ENCODE measurements around the gene CRACR2A.

- TF ChIP-seq CTCF (IDR thresholded peaks at IDR 0.05; ENCODE audit: poor library complexity, severe bottlenecking) (no peak), TAF1 (IDR thresholded peaks at IDR 0.05; ENCODE audit: low read depth) (no peak), REST (IDR thresholded peaks at IDR 0.05; ENCODE audit: borderline replicate concordance) (no peak), RAD21 (conservative IDR thresholded peaks at IDR 0.05) (no peak), EP300 (conservative IDR thresholded peaks at IDR 0.05; ENCODE audit: poor library complexity, severe bottlenecking) (no peak), EZH2 (IDR thresholded peaks at IDR 0.05; ENCODE audit: borderline replicate concordance, insufficient read depth, low read length, poor library complexity, severe bottlenecking) (no peak)
Measured at GRCh38 chr12:3606128-3606527, 146.8 kb downstream of the CRACR2A start.

All from neural cell (in vitro differentiated cells).